OCI-LY3 (cell line): ENCODE results near the gene SLC49A3.

Source experiments
- EZH2phosphoT487 ChIP-seq: fragments of 200-600 bp; shearing (Covaris generic); IDR thresholded peaks from 2 replicates; pipeline ENCODE4 v1.6.1; 2018; ENCODE audit warnings: antibody characterized with exemption, mixed run types, low read depth
- TF ChIP-seq, protein P1 (sequence below): fragments of 200-600, 300-600 bp; sonication (generic); IDR thresholded peaks from 2 replicates; pipeline ENCODE4 v1.5.1; 2014; ENCODE audit warnings: antibody characterized with exemption, low read length, low read depth

DNA sequence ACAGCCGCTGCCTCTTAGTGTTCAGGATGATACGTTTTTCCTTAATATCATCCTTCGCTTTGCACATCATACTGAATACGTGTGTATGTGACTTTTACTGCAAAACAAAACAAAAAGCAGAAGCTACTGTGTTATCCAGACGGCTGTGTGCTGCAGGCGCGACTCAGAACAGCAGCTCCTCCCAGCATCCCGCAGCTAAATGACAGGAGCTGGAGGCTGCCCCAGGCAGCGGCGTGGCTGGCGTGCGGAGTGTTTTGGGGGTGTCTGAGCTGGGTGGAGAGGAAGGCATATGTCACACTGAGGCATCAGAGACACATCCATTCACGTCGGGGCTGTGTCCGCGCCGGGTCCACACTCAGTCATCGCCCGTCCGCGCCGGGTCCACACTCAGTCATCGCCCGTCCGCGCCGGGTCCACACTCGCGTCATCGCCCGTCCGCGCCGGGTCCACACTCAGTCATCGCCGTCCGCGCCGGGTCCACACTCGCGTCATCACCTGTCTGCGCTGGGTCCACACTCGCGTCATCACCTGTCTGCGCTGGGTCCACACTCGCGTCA, 33.3 kb upstream of the SLC49A3 start:
- TF ChIP-seq, protein P1, sequence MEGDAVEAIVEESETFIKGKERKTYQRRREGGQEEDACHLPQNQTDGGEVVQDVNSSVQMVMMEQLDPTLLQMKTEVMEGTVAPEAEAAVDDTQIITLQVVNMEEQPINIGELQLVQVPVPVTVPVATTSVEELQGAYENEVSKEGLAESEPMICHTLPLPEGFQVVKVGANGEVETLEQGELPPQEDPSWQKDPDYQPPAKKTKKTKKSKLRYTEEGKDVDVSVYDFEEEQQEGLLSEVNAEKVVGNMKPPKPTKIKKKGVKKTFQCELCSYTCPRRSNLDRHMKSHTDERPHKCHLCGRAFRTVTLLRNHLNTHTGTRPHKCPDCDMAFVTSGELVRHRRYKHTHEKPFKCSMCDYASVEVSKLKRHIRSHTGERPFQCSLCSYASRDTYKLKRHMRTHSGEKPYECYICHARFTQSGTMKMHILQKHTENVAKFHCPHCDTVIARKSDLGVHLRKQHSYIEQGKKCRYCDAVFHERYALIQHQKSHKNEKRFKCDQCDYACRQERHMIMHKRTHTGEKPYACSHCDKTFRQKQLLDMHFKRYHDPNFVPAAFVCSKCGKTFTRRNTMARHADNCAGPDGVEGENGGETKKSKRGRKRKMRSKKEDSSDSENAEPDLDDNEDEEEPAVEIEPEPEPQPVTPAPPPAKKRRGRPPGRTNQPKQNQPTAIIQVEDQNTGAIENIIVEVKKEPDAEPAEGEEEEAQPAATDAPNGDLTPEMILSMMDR: no peak
- no peak for TF ChIP-seq EZH2phosphoT487
